NCI-H510A treated with DMSO at 0.1 percent for 48 hours (cell line): ENCODE measurements around the gene MPZL1.

ENCODE experiments used
- DNase-seq: peaks from one replicate; lab custom pipeline; 2025; lab: John Stamatoyannopoulos, UW

MPZL1 gene

DNA sequence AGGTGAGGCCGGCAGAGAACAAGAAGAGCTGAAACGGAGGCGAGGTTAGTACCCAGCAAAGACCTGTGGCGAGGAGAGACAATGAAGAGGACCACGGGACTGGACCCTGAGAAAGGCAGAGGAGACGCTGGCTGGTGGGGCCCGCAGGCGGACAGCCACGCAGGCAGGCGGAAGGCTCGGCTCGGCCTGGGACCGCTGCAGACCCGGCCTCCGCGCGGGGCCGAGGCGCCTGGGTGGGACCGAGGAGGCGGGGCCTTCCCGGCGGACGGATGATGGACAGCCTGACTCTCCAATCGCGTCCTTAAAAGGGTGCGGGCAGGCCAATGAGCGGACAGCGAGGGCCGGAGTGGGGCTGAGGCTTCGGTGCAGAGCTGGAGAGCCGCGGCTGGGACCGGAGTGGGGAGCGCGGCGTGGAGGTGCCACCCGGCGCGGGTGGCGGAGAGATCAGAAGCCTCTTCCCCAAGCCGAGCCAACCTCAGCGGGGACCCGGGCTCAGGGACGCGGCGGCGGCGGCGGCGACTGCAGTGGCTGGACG lies at the start of gene MPZL1:
Gene MPZL1 (plus strand): TSS at position 366 of the 535 bp plus-strand sequence. CDS start 170 bp downstream, outside the sequence.
- peak; percentile 76 for DNase-seq

GRCh38 chr1:167672831-167673230 lies 49.0 kb upstream of the MPZL1 start:
- DNase-seq = no peak

DNA sequence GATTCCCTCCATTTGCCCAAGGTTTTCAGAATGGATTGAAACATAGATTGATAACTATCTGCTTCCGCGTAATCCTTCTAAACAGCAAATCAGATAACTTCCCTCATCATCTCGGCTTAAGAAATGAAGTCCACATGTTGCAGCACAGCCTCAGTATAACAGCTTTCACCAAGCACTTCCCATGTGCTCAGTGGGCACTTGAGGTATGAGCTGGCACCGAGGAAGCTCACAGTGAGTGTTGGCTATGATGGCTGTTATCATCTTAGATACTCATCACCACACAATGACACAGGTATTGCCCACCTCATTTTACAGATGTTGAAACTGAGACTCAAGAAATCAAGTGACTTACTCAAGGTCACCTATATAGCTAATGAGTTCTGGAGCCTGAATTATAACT lies 48.5 kb upstream of the MPZL1 start:
- no peak for DNase-seq

DNA sequence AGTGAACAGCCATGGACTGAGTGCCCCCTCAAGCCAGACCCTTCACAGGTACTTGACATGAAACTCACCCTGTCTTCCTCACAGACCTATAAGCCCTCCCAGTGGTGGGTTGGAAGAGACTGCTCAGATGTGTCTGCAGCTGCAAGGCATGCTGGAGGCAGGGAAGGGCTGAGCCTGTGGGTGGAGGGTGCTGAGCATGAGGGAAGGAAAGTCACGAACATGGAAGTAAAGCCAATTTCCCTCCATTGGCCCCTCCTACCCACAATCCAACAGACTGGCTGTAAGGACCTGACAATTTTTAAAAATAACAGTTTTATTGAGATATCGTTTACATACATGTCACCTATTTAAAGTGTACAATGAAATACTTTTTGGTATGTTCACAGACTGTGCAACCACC lies 47.6 kb upstream of the MPZL1 start:
- no peak for DNase-seq

DNA sequence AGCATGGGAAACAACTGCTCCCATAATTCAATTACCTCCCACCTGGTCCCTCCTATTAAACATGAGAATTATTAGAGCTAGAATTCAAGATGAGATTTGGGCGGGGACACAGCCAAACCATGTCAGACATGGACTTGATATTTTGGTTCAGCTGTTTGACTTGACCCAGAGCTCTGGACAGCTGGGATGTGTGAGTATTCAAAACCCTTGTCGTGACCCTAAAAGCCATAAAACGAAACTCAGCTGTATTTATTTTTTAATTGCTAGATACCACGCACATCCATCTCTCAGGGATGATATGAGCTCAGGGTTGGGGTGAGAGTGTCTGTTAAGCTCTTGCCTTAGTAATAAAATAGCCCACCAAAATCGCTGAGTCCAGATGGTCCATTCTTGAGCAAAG lies 46.3 kb upstream of the MPZL1 start:
- DNase-seq = no peak

GRCh38 chr1:167676205-167676915 lies 45.4 kb upstream of the MPZL1 start:
- DNase-seq = peak; percentile 40

GRCh38 chr1:167676916-167677848 lies 44.6 kb upstream of the MPZL1 start:
- DNase-seq = no peak

- peak; percentile 7 for DNase-seq
Measured at GRCh38 chr1:167678422-167678821, 43.4 kb upstream of the MPZL1 start.

GRCh38 chr1:167678838-167679237 lies 42.9 kb upstream of the MPZL1 start:
- DNase-seq = no peak

GRCh38 chr1:167679714-167680113 lies 42.1 kb upstream of the MPZL1 start:
- DNase-seq = no peak

DNA sequence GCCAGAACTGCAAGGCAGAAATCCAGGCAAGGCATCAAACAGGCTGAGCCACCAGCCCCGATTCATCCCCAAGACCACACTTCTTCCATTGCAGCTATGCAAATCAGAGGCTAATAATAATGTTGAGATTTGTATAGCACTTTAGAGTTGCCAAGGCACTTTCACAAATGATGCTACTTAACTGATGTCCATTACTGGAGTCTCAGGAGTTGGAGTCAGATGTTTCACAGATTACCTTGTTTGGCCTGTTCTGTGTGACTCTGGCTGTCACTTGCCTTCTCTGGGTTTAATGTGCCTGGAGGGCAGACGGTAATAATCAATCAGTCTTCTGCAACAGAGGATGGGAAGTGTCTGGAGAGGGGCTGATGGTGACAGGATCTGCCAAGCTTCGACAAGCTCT lies 40.8 kb upstream of the MPZL1 start:
- DNase-seq = no peak

- no peak for DNase-seq
Measured at GRCh38 chr1:167681451-167682098, 40.2 kb upstream of the MPZL1 start.

DNA sequence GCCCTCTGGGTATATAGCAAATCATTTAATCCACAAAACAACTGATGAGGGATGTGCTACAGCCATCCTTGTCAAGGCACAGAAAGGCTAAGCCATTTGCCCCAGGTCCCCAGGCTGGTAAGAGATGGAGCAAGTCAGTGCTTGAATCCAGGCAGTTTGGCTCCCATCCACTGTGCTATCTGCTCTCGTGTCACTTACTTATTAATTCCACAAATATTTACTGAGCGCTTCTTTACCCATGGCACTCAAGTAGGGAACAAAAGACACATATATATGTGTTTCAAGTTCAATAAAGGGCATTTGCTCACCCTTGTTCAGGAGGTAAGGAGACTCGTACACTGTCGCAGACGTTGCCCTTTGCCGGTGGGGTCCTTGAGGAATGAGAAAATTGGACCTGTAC lies 38.6 kb upstream of the MPZL1 start:
- peak; percentile 10 for DNase-seq

GRCh38 chr1:167683641-167684502 lies 37.9 kb upstream of the MPZL1 start:
- no peak for DNase-seq

GRCh38 chr1:167685844-167686243 lies 35.9 kb upstream of the MPZL1 start:
- no peak for DNase-seq

DNA sequence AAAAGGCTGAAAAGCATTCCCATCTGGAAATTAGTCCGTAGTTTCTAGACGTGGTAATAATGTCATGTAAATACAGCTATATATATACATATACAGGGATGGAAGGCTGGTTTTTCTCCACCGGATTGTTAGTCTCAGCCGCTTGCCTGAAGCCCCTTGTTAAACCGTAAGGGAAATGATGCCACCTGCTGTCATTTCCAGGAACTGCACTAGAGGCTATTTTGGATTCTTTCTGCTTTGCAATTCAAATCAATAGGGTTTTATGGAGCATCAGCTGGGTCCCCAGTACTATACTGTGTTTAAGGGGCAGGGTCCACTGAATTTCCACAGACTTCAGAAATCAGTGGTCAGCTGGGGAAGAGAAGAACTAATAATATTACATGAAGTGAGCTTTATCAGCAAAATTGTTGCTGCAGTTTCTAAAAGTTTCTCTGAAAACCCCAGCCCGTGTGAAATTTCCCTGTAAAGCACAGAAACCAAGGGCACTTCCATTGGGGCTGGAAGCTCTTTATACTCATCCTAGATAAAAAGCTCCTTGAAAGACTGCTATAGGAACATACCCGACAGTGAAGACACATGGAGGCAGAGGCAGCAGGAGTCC lies 33.8 kb upstream of the MPZL1 start:
- peak; percentile 82 for DNase-seq

DNA sequence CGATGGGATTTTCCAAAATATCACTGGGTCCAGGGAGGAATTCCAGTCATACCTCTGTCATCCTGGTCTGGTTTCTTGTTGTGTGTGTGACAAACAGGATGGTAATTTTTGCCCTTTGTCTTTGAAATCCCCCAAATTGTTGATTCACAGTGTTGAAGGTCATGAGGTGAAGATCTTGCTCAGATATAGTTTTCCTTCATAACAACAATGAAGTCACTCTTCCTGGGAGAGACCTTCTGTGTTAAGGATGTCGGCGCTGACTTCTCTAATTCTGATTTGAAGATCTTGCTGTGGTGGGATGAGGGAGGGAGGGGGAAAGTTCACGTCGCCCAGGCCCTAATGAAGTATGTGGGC lies 32.2 kb upstream of the MPZL1 start:
- no peak for DNase-seq

GRCh38 chr1:167690053-167690452 lies 31.7 kb upstream of the MPZL1 start:
- DNase-seq = no peak

DNA sequence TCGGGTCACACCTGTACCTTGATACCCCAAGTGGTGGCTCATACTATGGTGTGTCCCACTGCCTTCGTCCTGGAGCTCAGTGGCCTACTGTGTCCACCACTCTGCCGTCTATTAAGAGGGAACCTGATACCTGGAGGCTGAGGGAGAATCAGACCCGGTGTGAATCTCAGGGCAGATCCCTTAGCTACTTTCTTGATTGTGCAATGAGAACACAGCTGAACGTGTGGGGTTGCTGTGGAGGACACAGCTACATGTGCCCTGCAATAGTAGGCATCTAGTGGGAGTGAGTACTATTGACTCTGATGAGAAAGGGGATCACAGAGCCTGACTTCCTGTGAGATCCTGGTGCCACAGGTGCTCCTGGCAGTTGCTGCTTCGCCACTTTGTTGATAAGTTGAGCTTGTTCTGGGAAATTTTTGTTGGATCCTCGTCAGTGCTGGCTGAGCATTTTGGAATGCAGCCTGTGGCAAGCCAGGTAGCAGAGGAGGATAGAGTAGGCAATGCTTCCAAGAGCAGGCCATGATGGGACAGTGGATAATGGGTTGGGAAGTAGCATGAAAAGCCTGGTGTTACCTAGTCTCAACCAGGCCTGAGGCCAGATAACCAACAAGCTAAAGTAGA lies 28.2 kb upstream of the MPZL1 start:
- DNase-seq = no peak

DNA sequence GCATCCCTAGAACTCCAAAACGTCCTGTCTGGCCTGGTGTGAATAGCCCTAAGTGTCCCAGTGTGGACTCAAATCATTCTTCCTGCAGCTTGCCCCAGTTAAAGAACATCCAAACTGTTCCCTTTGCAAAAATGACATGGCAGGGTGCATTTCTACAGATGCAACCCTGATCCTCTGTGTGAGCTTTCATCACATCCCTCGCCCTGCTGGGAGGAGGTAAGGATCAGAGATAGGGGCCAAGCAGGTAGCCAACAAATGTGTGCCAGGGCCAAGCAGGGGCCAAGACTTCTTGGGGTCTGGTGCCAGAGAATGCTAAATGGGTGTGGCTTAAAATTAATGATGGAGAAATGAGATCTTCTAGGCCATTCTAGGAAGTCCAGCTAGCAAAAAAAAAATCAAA lies 27.1 kb upstream of the MPZL1 start:
- DNase-seq = no peak

GRCh38 chr1:167695147-167695546 lies 26.6 kb upstream of the MPZL1 start:
- no peak for DNase-seq
